Measurements from ENCODE around the gene BLOC1S5. TPM values are rescaled to one million over a fixed set of nuclear protein-coding genes. Genes with fewer than 3 reads are reported as not detected.
"Not testable (repeated sequence)": the region's sequence is repeated elsewhere in the genome, so short reads cannot be mapped to it uniquely, and the experiment has no call there.

BLOC1S5 gene
- total RNA-seq, 1 donor from 2014 or later = 10.3 TPM

DNA sequence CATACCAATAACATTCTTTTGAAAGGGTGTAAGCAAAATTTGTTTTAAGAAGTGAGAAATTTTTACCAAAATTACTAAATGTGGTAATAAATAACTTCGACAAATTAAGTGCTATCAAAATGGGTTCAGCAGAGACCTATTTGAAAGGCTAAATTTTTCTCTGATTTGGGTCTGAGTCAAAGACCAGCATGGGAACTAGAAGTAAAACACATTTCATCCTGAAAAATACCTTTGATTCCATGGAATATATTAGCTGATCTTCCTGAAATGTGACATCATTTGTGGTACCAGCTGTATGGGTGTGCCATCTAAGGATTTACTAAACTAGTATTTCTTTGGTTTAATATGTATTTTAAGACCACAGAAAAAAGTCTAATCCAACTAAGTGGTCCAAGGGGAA, 63.6 kb downstream of the BLOC1S5 start:
- DNase-seq (no peak), ATAC-seq (no peak)
- intact Hi-C loops (cut with micrococcal nuclease) = loop anchor here (10.0 kb wide), 1 partner anchor 96 kb away; no protein-coding TSS in a partner anchor

DNA sequence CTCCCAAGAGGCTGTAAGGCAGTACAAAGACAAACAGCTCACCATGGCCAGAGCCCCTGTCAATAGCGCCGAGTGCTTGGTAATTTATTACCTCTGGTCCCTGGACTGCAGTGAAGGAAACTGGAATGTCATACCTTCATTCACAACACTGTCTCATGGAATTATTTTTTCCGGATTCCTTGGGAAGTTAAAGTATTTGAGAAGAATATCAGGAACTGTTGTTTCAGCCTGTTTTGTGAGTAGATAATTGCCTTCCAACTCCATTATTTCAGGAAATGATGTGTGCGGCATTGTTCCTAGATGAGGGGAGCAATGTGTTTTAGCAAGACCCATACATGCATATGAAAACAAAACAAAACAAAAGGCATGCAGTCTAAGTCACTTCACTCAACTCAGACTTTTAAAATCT, 64.0 kb downstream of the BLOC1S5 start:
- ATAC-seq (peak; percentile 47), DNase-seq (no peak)
- intact Hi-C loops (cut with micrococcal nuclease) = loop anchor here (10.0 kb wide), 1 partner anchor 95 kb away; no protein-coding TSS in a partner anchor

- no peak for ATAC-seq
- no peak for DNase-seq
- intact Hi-C loops (cut with micrococcal nuclease) = no loop called here
Observed at GRCh38 chr6:7999201-7999600, 65.0 kb downstream of the BLOC1S5 start.

GRCh38 chr6:7998103-7998725, 66.0 kb downstream of the BLOC1S5 start:
- DNase-seq (no peak), ATAC-seq (no peak)
- intact Hi-C loops (cut with micrococcal nuclease) = no loop called here

- no peak for ATAC-seq
- intact Hi-C loops (cut with micrococcal nuclease) = no loop called here
- DNase-seq = no peak
Observed at GRCh38 chr6:7997286-7997685, 66.9 kb downstream of the BLOC1S5 start.

- DNase-seq (no peak), ATAC-seq (peak; percentile 60)
- intact Hi-C loops (cut with micrococcal nuclease) = no loop called here
Observed at GRCh38 chr6:7996538-7997111, 67.6 kb downstream of the BLOC1S5 start.

- intact Hi-C loops (cut with micrococcal nuclease) = loop anchor here (5.0 kb wide), 1 partner anchor 272 kb away; no protein-coding TSS in a partner anchor
- no peak for DNase-seq
- no peak for ATAC-seq
Observed at GRCh38 chr6:7993952-7994351, 70.2 kb downstream of the BLOC1S5 start.

DNA sequence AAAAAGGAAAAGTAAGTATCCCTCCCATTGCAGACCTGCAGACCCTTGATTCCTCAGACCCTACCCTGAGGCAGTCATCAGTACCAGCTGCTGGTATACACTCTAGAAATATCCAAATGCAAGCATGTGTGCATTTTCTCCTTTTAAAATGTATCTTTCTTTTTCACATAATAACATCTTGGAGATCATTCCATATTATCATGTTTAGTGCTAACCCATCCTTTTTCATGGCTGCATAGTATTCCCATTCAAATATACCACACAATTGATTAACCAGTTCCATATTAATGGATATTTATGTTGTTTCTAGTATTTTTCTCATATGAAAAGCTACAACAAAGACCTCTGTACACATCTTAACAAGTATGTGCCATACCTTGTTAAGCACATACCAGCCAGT, 70.8 kb downstream of the BLOC1S5 start:
- ATAC-seq (no peak), DNase-seq (no peak)
- intact Hi-C loops (cut with micrococcal nuclease) = loop anchor here (5.0 kb wide), 1 partner anchor 271 kb away; no protein-coding TSS in a partner anchor

DNA sequence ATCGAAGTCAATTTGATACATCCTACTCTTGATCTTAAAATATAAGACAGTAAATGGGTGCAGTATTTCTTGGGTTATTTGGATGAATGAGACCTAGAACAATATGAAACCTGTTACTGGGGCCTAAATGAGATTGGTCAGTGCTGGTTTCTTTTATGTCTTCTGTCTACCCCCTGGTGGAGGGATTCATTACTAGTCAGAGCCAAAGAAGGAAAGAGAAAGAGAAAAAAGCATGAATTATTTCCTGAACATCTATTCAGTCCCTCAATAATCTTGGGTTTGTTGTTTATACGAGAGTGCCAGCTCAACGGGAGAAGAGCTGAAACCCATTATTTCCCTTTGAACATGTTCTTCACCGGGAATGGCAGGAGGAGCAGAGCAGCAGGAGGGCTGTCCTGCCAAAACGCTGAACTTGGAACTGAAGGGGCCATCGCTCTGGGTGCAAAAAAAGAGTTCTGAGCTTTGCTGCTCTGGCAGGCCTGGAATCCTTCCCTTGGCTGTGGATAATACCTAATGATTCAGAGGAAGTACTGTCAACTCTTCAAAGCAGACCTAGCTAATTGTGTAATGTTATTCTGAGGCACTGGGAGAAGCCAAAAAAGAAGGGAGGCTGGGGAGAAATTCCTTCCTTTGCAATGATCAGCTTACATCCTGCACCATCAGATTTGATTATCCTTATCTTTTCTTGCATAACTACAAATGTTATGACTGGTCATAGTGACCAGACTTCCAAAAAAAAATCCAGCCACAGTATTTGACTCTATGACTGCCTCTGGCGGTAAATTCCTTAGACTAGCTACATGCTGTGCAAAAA, 72.0 kb downstream of the BLOC1S5 start:
- DNase-seq (peak; percentile 39), ATAC-seq (peak; percentile 89)
- intact Hi-C loops (cut with micrococcal nuclease) = loop anchor here (5.0 kb wide), 1 partner anchor 270 kb away; no protein-coding TSS in a partner anchor

DNA sequence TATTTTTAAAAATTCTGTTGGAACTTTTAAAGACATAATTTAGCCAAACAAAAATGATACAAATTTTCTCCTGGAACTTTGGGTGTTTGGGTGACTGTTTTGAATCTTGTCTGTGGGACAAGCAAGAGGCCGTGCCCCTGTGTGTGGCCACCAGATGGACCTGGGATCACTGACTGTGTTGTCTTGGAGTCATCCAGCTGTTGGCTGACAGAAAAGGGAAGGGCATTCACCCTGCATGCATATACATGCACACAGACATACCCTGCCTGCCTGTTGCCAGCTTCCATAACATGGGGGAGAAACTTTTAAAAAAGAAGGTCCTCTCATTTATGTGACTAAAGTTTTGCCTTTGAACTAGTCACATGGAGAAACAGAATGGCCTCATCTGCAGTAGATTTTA, 72.7 kb downstream of the BLOC1S5 start:
- no peak for DNase-seq
- intact Hi-C loops (cut with micrococcal nuclease) = loop anchor here (5.0 kb wide), 1 partner anchor 269 kb away; no protein-coding TSS in a partner anchor
- no peak for ATAC-seq

- intact Hi-C loops (cut with micrococcal nuclease) = no loop called here
- ATAC-seq (no peak), DNase-seq (no peak)
Observed at GRCh38 chr6:7986219-7986618, 78.0 kb downstream of the BLOC1S5 start.

DNA sequence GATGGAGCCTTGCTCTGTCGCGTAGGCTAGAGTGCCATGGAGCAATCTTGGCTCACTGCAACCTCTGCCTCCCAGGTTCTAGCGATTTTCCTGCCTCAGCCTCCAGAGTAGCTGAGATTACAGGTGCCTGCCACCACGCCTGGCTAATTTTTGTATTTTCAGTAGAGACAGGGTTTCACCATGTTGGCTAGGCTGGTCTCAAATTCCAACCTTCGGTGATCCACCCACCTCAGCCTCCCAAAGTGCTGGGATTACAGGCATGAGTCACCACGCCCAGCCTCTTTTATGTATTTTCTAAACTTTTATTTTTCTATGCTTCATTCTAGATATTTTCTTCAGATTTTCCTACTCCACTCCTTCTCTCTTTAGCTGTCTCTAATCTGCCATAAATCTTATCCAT, 80.2 kb downstream of the BLOC1S5 start:
- ATAC-seq; intact Hi-C loops (cut with micrococcal nuclease); DNase-seq: not testable (repeated sequence)

DNA sequence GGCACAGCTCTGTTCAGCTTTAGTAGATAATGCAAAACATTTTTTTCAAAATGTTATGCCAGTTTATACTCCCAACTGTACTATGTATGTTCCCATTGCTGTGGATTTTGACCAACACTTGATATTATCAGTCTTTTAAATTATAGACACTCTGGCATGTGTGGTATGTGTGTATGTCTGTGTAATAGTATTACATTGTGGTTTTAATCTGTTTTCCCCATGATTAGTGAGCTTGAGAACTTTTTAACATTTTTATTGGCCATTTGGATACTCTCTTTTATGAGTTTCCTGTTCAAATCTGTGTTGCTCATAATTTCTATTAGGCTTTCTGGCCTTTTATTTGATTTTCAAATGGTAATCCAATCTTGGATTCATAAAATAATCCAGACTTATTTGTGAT, 84.4 kb downstream of the BLOC1S5 start:
- DNase-seq (no peak), ATAC-seq (no peak)
- intact Hi-C loops (cut with micrococcal nuclease) = no loop called here

DNA sequence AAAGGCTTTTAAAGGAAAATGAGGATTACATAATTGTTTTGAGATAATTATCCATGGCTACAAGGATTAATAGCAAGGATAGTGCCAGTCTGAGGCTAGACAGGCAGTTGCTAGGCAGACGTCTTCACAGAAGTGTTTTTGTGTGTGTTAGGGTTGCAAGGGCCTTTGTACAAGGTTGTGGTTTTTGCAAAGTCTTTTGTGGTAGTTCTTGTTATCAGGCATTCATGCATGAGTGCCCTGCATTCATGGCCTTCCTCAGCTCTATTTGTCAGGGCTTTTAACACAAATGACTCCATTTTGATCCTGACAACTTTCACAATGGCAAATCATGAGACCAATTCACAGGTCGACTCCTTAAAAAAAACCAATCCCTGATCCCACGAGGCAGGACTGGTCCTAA, 85.5 kb downstream of the BLOC1S5 start:
- no peak for ATAC-seq
- intact Hi-C loops (cut with micrococcal nuclease) = no loop called here

GRCh38 chr6:7976485-7977056, 87.6 kb downstream of the BLOC1S5 start:
- DNase-seq = no peak
- intact Hi-C loops (cut with micrococcal nuclease) = no loop called here
- ATAC-seq = no peak

More for the DNA sequence above, 85.5 kb downstream of the BLOC1S5 start:
- no peak for DNase-seq

DNA sequence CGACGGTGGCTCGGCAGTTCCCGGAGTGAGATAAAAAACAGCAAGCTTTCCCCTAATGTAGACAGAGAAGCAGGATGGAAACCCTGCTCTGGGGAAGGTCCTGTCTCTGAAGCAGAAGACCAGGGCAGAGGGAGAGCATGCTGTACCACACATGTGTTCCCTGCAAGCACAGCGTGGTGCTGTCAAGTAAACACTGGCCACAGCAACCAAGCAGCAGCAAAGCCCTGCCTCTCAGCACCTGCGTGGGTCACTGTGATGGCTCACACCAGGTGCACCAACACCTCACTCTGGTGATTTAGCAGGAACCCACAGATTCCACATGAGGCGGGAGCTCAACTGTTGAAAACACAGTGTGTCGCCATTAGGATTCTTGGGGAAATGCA, 88.4 kb downstream of the BLOC1S5 start:
- ATAC-seq = peak; percentile 84
- DNase-seq = peak; percentile 67
- intact Hi-C loops (cut with micrococcal nuclease) = no loop called here

- peak; percentile 85 for DNase-seq
- peak; percentile 95 for ATAC-seq
- intact Hi-C loops (cut with micrococcal nuclease) = no loop called here
Observed at GRCh38 chr6:7974938-7975763, 89.0 kb downstream of the BLOC1S5 start.

- DNase-seq (no peak), ATAC-seq (peak; percentile 36)
- intact Hi-C loops (cut with micrococcal nuclease) = no loop called here
Observed at GRCh38 chr6:7974565-7974937, 89.6 kb downstream of the BLOC1S5 start.

GRCh38 chr6:7973584-7973983, 90.6 kb downstream of the BLOC1S5 start:
- DNase-seq (no peak), ATAC-seq (no peak)
- intact Hi-C loops (cut with micrococcal nuclease) = no loop called here

All from left ventricle myocardium superior (tissue), 1 donor.